A549 (cell line): ENCODE results near the gene ASGR1. TPM values are rescaled to one million over a fixed set of nuclear protein-coding genes. Genes with fewer than 3 reads are reported as not detected.
A peak's percentile ranks its signal among the peaks of the same experiment; 100 is the strongest.

Experiments used
- ATAC-seq, 2 experiments: fragments of 200-7000 bp in 1 of 2; fragments of >200 bp in 1 of 2; cut with Nextera tagmentation in 1 of 2; cut with Tn5 transposase in 1 of 2; 3 replicates each; pipeline versions ENCODE4 v1.8.0 to v1.9.1; 2018 to 2020; ENCODE audit warnings: mild to moderate bottlenecking in 1 of 2, moderate library complexity in 1 of 2
- CTCF ChIA-PET: fragments of 300-600 bp; sonication (Branson Sonifier 250); formaldehyde crosslinking; extraction: SDS; loops from one replicate; lab custom pipeline; 2021; ENCODE audit warnings: antibody characterized with exemption, inconsistent platforms; lab: Yijun Ruan, JAX
- POLR2A ChIA-PET: fragments of 350-600 bp; formaldehyde crosslinking; extraction: SDS; loops from one replicate; lab custom pipeline; 2021; ENCODE audit warnings: antibody characterized with exemption, inconsistent platforms; lab: Yijun Ruan, JAX
- DNase-seq, 2 experiments: peaks; one replicate each; pipeline versions ENCODE4 v3.0.0 to v3.0.0-alpha.2; 2011 to 2016; ENCODE audit warnings: low read depth in 1 of 2, low spot score in 1 of 2
- FAIRE-seq: peaks from 2 replicates; lab custom pipeline; 2011; peaks lifted over from hg19 to GRCh38; lab: Jason Lieb, UNC
- H3K27ac ChIP-seq, 2 experiments: fragments of >200 bp; sonication (Bioruptor Twin); formaldehyde crosslinking; 3 replicates each; pipeline ENCODE4 v1.5.1; 2016 to 2017
- H3K4me1 ChIP-seq: fragments of >200 bp; sonication (Bioruptor Twin); formaldehyde crosslinking; 3 replicates; pipeline ENCODE4 v1.6.1; 2016
- H3K4me2 ChIP-seq: fragments of >200 bp; sonication (Bioruptor Twin); formaldehyde crosslinking; 3 replicates; pipeline ENCODE4 v1.6.1; 2016
- H3K4me3 ChIP-seq: fragments of >200 bp; sonication (Bioruptor Twin); formaldehyde crosslinking; 3 replicates; pipeline ENCODE4 v1.5.1; 2016
- H3K9me3 ChIP-seq: fragments of >200 bp; sonication (Bioruptor Twin); formaldehyde crosslinking; 3 replicates; pipeline ENCODE4 v1.6.1; 2016
- BHLHE40 ChIP-seq: IDR thresholded peaks from 2 replicates; pipeline ENCODE4 v1.6.1; 2012; ENCODE audit warnings: low read depth, low read length, inconsistent platforms
- CBX8 ChIP-seq: fragments of 200-600 bp; sonication (generic); IDR thresholded peaks from 2 replicates; pipeline ENCODE4 v1.6.1; 2016
- CHD4 ChIP-seq: fragments of 200-600 bp; sonication (generic); IDR thresholded peaks from 2 replicates; pipeline ENCODE4 v1.6.1; 2016; ENCODE audit warnings: antibody characterized with exemption, mild to moderate bottlenecking, borderline replicate concordance
- EHF ChIP-seq: fragments of 250-450 bp; sonication (Bioruptor Pico); IDR thresholded peaks from 2 replicates; pipeline ENCODE4 v1.5.0; 2020; ENCODE audit warnings: mild to moderate bottlenecking
- EHMT2 ChIP-seq: fragments of 200-600 bp; sonication (generic); IDR thresholded peaks from 2 replicates; pipeline ENCODE4 v1.6.1; 2016; ENCODE audit warnings: antibody characterized with exemption, low read depth, mild to moderate bottlenecking, moderate library complexity
- FOSB ChIP-seq: fragments of 250-450 bp; sonication (Bioruptor Pico); IDR thresholded peaks from 2 replicates; pipeline ENCODE4 v1.5.0; 2020; ENCODE audit warnings: mild to moderate bottlenecking, moderate library complexity
- GATA3 ChIP-seq: IDR thresholded peaks from 2 replicates; pipeline ENCODE4 v1.6.1; 2012; ENCODE audit warnings: borderline replicate concordance
- HDAC2 ChIP-seq: fragments of 200-600 bp; sonication (generic); IDR thresholded peaks from 2 replicates; pipeline ENCODE4 v1.6.1; 2016
- HOXB13 ChIP-seq: fragments of 250-450 bp; sonication (Bioruptor Pico); IDR thresholded peaks from 2 replicates; pipeline ENCODE4 v1.5.0; 2020; ENCODE audit warnings: low read depth, mild to moderate bottlenecking, moderate library complexity
- HOXB5 ChIP-seq: fragments of 250-450 bp; sonication (Bioruptor Pico); IDR thresholded peaks from 2 replicates; pipeline ENCODE4 v1.5.0; 2020; ENCODE audit warnings: mild to moderate bottlenecking, moderate library complexity
- JUNB ChIP-seq: fragments of >200 bp; sonication (Bioruptor Twin); formaldehyde crosslinking; IDR thresholded peaks from 2 replicates; pipeline ENCODE4 v1.6.1; 2016
- MAZ ChIP-seq: fragments of 150-350 bp; IDR thresholded peaks from 2 replicates; pipeline ENCODE4 v1.6.1; 2014; ENCODE audit warnings: antibody characterized with exemption, low read depth, low read length, borderline replicate concordance
- NFE2L2 ChIP-seq: fragments of 150-350 bp; conservative IDR thresholded peaks from 2 replicates; pipeline ENCODE4 v1.6.1; 2014; ENCODE audit warnings: low read length
- POLR2AphosphoS2 ChIP-seq: conservative IDR thresholded peaks from 2 replicates; pipeline ENCODE4 v1.6.1; 2012; ENCODE audit warnings: low read length, improper control_type of control experiment, inconsistent platforms
- RAD21 ChIP-seq, 2 experiments: fragments of >200 bp in 1 of 2; sonication (Bioruptor Twin) in 1 of 2; formaldehyde crosslinking in 1 of 2; IDR thresholded peaks in 1 of 2; conservative IDR thresholded peaks in 1 of 2; 2 replicates in 1 of 2; 3 replicates in 1 of 2; pipeline ENCODE4 v1.6.1; 2012 to 2018; ENCODE audit warnings: inconsistent platforms in 1 of 2
- RNF2 ChIP-seq: fragments of 200-600 bp; sonication (generic); IDR thresholded peaks from 2 replicates; pipeline ENCODE4 v1.6.1; 2016; ENCODE audit warnings: low read depth, mild to moderate bottlenecking, antibody characterized with exemption, moderate library complexity, borderline replicate concordance
- SMC3 ChIP-seq: fragments of >200 bp; sonication (Bioruptor Twin); formaldehyde crosslinking; IDR thresholded peaks from 3 replicates; pipeline ENCODE4 v1.6.1; 2018; ENCODE audit warnings: inconsistent platforms
- TP53 ChIP-seq: fragments of 250-450 bp; sonication (Bioruptor Pico); IDR thresholded peaks from 2 replicates; pipeline ENCODE4 v1.5.0; 2021; ENCODE audit warnings: mild to moderate bottlenecking, moderate library complexity
- ZFP36 ChIP-seq: fragments of 450-650 bp; IDR thresholded peaks from 2 replicates; pipeline ENCODE4 v1.6.1; 2014; ENCODE audit warnings: borderline replicate concordance; ENCODE audit not compliant: partially characterized antibody
- WGBS: methylation state at CpG from one replicate; pipeline ENCODE4 v1.1.6; 2017; ENCODE audit errors: missing lambda C conversion rate; 5-methylcytosine and 5-hydroxymethylcytosine counted together
- polyA plus RNA-seq, 4 experiments: library from polyadenylated mRNA; depleted of rRNA in 3 of 4; stranded (reverse); fragments of >200 nt; fragmentation: RNase III in 1 of 4; extraction: RNeasy Plus Mini Kit Qiagen cat#74134 plus additional on column Dnase treatment in 1 of 4; gene quantifications; 2 replicates in 3 of 4; 3 replicates in 1 of 4; pipeline ENCODE4 v1.2.3, GENCODE V29; 2011 to 2017
- TF ChIP-seq, protein P1 (sequence below): fragments of 250-450 bp; sonication (Bioruptor Pico); IDR thresholded peaks from 2 replicates; pipeline ENCODE4 v1.5.0; 2020; ENCODE audit warnings: low read depth, mild to moderate bottlenecking, moderate library complexity
- TF ChIP-seq, protein P2 (sequence below): fragments of >200 bp; sonication (Bioruptor Twin); formaldehyde crosslinking; IDR thresholded peaks from 3 replicates; pipeline ENCODE4 v1.6.1; 2016
- TF ChIP-seq, protein P3 (sequence below): IDR thresholded peaks from 2 replicates; pipeline ENCODE4 v1.6.1; 2012
- TF ChIP-seq, protein P4 (sequence below): fragments of 150-350 bp; IDR thresholded peaks from 2 replicates; pipeline ENCODE4 v1.6.1; 2014; ENCODE audit warnings: low read depth, mild to moderate bottlenecking, low read length
- TF ChIP-seq, protein P5 (sequence below): fragments of >200 bp; sonication (Bioruptor Twin); formaldehyde crosslinking; IDR thresholded peaks from 3 replicates; pipeline ENCODE4 v1.5.1; 2016

Gene ASGR1
- polyA plus RNA-seq, 2 of the 4 experiments (the other 2 are of a cell fraction): 1.6 to 2.6 TPM

DNA sequence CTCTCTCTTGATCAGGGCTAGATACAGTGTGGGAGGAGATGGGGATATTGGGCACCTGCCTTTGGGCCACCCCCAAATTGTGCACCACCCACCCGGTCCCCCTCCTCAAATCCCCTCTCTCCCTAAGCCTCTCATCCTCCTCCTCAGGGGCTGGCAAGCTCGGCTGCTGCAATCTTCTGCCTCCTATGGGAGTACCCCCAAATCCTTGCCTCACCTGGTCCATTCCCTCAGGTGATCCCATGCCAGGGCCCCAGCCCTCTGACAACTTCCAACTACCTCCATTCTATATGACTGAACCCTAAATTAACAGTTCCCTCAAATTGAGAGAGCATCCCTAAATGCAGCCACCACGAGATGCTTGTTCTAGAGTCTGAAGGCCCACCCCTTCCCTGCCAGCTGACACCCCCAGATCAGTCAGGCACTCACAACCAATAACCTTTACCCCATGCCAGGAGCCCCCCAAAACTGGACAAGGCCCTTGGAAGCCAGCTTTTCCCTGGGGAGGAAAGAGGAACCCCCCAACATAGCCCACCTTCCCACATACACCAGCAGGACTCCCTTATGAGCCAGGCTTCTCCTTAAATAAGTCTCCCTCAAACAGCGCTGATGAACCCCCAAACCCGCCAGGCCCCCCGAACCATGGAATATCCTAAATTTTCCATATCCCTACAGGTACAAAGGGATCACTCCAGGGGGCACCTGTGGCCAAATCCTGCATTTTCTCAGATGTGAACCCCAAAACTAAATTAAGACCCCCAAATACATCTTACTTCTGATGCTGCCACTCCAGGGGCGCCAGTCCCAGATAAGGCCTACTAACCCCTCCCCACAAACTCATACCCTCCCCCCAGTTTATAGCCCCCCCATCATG lies 37.3 kb upstream of the ASGR1 start:
- CTCF ChIA-PET: interaction anchor here (0.6 to 3.7 kb wide), 6 partner anchors 39 to 565 kb away, joined by 3 to 24 read pairs (median 4); partner anchors contain the start of gene SLC16A11

DNA sequence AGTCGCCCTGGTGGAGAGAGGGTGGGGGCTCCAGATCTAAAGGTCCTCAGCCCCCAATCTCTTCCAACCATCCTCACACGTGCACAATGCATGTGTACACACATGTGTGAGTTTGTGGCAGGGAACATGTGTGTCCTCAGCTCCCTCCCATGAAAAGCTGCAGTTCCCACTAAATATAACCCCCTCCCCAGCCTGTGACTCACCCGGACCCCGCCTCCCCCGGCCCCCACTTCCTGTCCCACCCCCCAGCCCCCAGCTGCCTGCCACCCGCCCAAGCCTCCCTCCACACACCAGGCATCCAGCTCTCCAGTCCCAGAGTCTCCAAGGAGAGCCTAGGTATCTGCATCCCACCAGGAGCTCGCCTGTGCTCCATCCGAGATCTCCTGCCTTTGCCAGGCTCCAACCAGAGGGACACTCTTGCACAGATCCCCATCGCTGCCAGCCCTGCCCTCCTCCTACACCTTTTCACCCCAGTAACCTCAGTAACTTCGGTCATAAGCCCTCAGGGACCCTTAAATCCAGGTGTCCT lies 36.5 kb upstream of the ASGR1 start:
- FAIRE-seq (no peak), DNase-seq (peak in 1 of 2 experiments; percentile 41)
- peaks cover 46% of the 10 kb centered on the region for H3K4me1 ChIP-seq
- POLR2A ChIA-PET: interaction anchor here (1.1 to 1.2 kb wide), 2 partner anchors 8 to 32 kb away, joined by 3 to 4 read pairs; no protein-coding TSS in a partner anchor
- 27% methylated on average over 6 of the region's 10 CpGs for WGBS
- no peak for TF ChIP-seq TP53 (CRISPR knock-in tag)
- TF ChIP-seq, protein P1, sequence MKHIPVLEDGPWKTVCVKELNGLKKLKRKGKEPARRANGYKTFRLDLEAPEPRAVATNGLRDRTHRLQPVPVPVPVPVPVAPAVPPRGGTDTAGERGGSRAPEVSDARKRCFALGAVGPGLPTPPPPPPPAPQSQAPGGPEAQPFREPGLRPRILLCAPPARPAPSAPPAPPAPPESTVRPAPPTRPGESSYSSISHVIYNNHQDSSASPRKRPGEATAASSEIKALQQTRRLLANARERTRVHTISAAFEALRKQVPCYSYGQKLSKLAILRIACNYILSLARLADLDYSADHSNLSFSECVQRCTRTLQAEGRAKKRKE (CRISPR knock-in tag): no peak
- TF ChIP-seq CBX8: no peak
- no peak for TF ChIP-seq FOSB (CRISPR knock-in tag)
- TF ChIP-seq, protein P2, sequence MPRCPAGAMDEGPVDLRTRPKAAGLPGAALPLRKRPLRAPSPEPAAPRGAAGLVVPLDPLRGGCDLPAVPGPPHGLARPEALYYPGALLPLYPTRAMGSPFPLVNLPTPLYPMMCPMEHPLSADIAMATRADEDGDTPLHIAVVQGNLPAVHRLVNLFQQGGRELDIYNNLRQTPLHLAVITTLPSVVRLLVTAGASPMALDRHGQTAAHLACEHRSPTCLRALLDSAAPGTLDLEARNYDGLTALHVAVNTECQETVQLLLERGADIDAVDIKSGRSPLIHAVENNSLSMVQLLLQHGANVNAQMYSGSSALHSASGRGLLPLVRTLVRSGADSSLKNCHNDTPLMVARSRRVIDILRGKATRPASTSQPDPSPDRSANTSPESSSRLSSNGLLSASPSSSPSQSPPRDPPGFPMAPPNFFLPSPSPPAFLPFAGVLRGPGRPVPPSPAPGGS: no peak
- no peak for TF ChIP-seq ZFP36
- TF ChIP-seq, protein P3, sequence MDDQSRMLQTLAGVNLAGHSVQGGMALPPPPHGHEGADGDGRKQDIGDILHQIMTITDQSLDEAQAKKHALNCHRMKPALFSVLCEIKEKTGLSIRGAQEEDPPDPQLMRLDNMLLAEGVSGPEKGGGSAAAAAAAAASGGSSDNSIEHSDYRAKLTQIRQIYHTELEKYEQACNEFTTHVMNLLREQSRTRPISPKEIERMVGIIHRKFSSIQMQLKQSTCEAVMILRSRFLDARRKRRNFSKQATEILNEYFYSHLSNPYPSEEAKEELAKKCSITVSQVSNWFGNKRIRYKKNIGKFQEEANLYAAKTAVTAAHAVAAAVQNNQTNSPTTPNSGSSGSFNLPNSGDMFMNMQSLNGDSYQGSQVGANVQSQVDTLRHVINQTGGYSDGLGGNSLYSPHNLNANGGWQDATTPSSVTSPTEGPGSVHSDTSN: no peak
- TF ChIP-seq BHLHE40: no peak
- TF ChIP-seq RNF2: no peak
- TF ChIP-seq EHF (CRISPR knock-in tag): no peak
- TF ChIP-seq SMC3: no peak
- TF ChIP-seq, protein P4, sequence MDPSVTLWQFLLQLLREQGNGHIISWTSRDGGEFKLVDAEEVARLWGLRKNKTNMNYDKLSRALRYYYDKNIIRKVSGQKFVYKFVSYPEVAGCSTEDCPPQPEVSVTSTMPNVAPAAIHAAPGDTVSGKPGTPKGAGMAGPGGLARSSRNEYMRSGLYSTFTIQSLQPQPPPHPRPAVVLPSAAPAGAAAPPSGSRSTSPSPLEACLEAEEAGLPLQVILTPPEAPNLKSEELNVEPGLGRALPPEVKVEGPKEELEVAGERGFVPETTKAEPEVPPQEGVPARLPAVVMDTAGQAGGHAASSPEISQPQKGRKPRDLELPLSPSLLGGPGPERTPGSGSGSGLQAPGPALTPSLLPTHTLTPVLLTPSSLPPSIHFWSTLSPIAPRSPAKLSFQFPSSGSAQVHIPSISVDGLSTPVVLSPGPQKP: no peak
- TF ChIP-seq NFE2L2: no peak
- TF ChIP-seq, protein P5, sequence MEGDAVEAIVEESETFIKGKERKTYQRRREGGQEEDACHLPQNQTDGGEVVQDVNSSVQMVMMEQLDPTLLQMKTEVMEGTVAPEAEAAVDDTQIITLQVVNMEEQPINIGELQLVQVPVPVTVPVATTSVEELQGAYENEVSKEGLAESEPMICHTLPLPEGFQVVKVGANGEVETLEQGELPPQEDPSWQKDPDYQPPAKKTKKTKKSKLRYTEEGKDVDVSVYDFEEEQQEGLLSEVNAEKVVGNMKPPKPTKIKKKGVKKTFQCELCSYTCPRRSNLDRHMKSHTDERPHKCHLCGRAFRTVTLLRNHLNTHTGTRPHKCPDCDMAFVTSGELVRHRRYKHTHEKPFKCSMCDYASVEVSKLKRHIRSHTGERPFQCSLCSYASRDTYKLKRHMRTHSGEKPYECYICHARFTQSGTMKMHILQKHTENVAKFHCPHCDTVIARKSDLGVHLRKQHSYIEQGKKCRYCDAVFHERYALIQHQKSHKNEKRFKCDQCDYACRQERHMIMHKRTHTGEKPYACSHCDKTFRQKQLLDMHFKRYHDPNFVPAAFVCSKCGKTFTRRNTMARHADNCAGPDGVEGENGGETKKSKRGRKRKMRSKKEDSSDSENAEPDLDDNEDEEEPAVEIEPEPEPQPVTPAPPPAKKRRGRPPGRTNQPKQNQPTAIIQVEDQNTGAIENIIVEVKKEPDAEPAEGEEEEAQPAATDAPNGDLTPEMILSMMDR: no peak
- TF ChIP-seq, all 56 proteins: peak for 0
- ATAC-seq: no peak
- Histone ChIP-seq H3K9me3 (no peaks in the 10 kb centered on the region), H3K4me2 (peak overlapping the region; percentile 96), H3K27ac (peak overlapping the region in 1 of 2 experiments; percentile 98; a peak in 3 of 6 replicates), H3K4me3 (no peak overlapping the region)
- CTCF ChIA-PET: interaction anchor here (0.6 to 3.7 kb wide), 8 partner anchors 9 to 566 kb away, joined by 3 to 24 read pairs (median 6); partner anchors contain the start of genes PHF23 and SLC16A11

More for the DNA sequence above, 37.3 kb upstream of the ASGR1 start:
- no peaks in the 10 kb centered on the region for H3K9me3 ChIP-seq
- peak overlapping the region; percentile 96 for H3K4me2 ChIP-seq
- FAIRE-seq (no peak), DNase-seq (no peak), ATAC-seq (no peak)
- 35% methylated on average over 7 of the region's 7 CpGs for WGBS
- TF ChIP-seq EHF (CRISPR knock-in tag) (no peak), HDAC2 (0 out of 2 replicates have a peak, but pooled peaks have one; percentile 45), CHD4 (peak; percentile 29; the same call in 1 of the 2 replicates), POLR2AphosphoS2 (0 out of 2 replicates have a peak, but pooled peaks have one; percentile 29), JUNB (no peak), BHLHE40 (no peak), GATA3 (no peak), HOXB13 (no peak), RAD21 (conservative IDR thresholded peaks at IDR 0.05 in 1 of 2, IDR thresholded peaks at IDR 0.05 in 1 of 2) (no peak), HOXB5 (CRISPR knock-in tag) (no peak), TP53 (CRISPR knock-in tag) (no peak), MAZ (no peak), EHMT2 (no peak)
- H3K27ac ChIP-seq: peak overlapping the region; percentile 73 to 98
- POLR2A ChIA-PET: no interaction called here
- peaks cover 53% of the 10 kb centered on the region for H3K4me1 ChIP-seq
- peak overlapping the region; percentile 51 for H3K4me3 ChIP-seq
